HAP-1 (cell line): ENCODE data around the gene CERS6.

Experiments used
- DNase-seq, 2 experiments: peaks; one replicate each; pipeline ENCODE4 v3.0.0-alpha.2; 2016 to 2020; ENCODE audit warnings: low spot score in 2 of 2
- H3K27me3 ChIP-seq: fragments of 250-450 bp; sonication (Bioruptor Pico); 2 replicates; pipeline ENCODE4 v1.5.1; 2020; ENCODE audit warnings: low read depth, mild to moderate bottlenecking, moderate library complexity
- H3K36me3 ChIP-seq: fragments of 250-450 bp; sonication (Bioruptor Pico); replicated peaks from 2 replicates; pipeline ENCODE4 v1.5.1; 2020; ENCODE audit warnings: mild to moderate bottlenecking
- H3K4me1 ChIP-seq: fragments of 250-450 bp; sonication (Bioruptor Pico); 2 replicates; pipeline ENCODE4 v1.5.1; 2020; ENCODE audit warnings: mild to moderate bottlenecking
- H3K4me3 ChIP-seq: fragments of 250-450 bp; sonication (Bioruptor Pico); 2 replicates; pipeline ENCODE4 v1.5.1; 2020; ENCODE audit warnings: mild to moderate bottlenecking, moderate library complexity
- H3K9me3 ChIP-seq: fragments of 250-450 bp; sonication (Bioruptor Pico); 2 replicates; pipeline ENCODE4 v1.5.1; 2020; ENCODE audit warnings: mild to moderate bottlenecking, moderate library complexity
- in situ Hi-C: fragments of 300-500 bp; cut with MboI; formaldehyde crosslinking; loops from 3 replicates; pipeline ENCODE4 v1.14.3; 2020; ENCODE audit warnings: low sequenced_read_pairs, inconsistent platforms, mixed read lengths

The CERS6 gene

DNA sequence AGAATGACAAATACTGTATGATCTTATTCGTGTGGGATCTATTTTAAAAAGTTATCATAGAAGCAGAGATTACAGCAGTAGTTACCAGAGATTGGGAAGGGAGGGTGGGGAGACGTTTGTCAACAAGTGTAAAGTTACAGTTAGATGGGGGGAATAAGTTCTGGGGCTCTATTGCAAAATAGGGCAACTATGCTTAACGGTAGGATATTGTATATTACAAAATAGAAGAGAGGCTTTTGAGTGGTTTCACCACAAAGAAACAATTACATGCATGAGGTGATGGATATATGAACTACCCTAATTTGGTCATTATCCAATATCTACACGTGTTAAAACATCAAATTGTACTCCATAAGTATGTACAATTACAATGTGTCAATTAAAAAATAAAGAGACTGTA, 223.0 kb downstream of the CERS6 start:
- H3K4me1 ChIP-seq, result peaks cover 6% of the 10 kb centered on the region
- DNase-seq, result no peak
- H3K36me3 ChIP-seq, result no peaks in the 10 kb centered on the region
- H3K9me3 ChIP-seq, result no peaks in the 10 kb centered on the region
- H3K27me3 ChIP-seq, result no peaks in the 10 kb centered on the region
- in situ Hi-C loops, result no loop called here
- no peak overlapping the region for H3K4me3 ChIP-seq

DNA sequence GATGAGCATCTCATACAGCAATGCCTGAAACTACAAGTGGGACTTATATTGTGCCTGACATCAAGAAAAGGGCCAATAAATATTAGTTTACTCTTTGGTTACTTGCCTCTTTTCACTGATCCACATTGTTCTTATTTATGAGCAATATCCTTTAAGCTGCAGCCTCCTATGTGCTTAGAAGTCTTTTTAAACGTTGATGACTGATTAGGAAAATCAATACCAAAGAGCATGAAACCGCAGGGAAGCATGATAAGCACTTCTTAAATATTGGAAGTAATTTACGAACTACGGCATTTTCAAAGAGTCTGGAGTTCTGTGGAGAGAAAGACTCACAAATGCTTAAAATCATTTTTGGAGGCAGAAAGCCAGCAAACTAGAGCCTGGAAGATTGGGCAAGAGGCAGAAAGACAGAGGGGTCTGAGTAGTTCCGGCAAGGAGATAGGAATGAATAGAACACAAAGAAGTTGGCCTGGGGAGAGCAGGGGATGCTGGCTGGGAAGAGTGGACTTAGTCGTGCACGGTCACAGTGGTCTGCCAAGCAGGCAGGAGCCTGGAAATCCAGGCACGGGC, 223.8 kb downstream of the CERS6 start:
- Histone ChIP-seq H3K4me1 (peaks cover 6% of the 10 kb centered on the region), H3K4me3 (no peak overlapping the region), H3K27me3 (no peaks in the 10 kb centered on the region), H3K9me3 (no peaks in the 10 kb centered on the region), H3K36me3 (no peaks in the 10 kb centered on the region)
- in situ Hi-C loops, result no loop called here
- no peak for DNase-seq

DNA sequence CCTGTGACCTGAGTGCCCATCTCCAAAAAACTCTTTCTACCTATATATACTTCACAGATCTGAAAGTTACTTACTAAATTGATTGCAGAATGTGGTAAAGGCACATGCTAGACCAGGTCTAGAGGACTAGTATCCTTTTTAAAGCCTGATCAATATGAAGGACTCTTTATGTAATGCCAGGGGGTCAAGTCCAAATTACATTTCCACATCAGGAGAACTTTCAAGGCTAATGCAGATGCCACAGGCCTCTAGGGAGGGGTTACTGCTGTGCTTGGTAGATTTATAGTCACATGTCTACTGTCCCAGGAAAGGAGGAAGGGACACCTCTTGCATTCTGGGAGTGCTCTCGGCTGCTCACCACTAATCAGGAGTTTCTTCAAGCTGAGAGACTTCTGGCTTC, 227.9 kb downstream of the CERS6 start:
- DNase-seq, result no peak
- no peaks in the 10 kb centered on the region for H3K36me3 ChIP-seq
- in situ Hi-C loops, result no loop called here
- no peak overlapping the region for H3K4me3 ChIP-seq
- no peaks in the 10 kb centered on the region for H3K4me1 ChIP-seq
- no peaks in the 10 kb centered on the region for H3K27me3 ChIP-seq
- no peaks in the 10 kb centered on the region for H3K9me3 ChIP-seq

DNA sequence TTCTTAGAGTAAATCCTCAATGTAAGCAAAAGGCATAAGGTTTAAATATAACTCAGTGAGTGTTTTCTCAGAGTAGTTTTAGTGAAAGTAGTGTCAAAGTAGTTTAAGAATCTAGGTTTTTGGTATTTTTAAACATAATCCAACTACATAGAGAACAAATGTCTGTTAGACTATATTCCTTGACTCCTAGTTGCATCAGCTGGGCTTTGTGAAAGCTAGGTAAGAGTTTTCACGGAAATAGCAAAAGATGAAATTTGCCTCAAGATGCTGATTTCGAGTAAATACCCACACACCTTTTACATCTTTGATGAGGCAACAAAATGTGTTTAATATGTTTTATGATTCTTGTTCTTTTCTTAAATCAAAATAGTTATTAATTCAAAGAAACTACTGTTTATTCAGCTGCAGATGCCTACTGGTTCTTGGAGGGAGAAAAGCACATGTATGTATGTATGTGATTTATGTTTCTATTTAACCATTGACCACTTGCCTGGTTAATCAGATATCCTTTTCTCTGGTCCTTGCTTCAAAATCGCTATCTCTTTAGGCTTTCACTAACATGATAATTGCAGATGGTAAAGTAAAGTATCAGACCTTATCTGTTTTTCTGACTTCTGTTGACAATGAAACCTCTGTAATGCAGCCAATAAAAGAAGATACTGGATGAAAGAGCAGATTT, 229.0 kb downstream of the CERS6 start:
- Histone ChIP-seq H3K4me3 (no peak overlapping the region), H3K4me1 (no peaks in the 10 kb centered on the region), H3K27me3 (no peaks in the 10 kb centered on the region), H3K36me3 (no peaks in the 10 kb centered on the region), H3K9me3 (no peaks in the 10 kb centered on the region)
- in situ Hi-C loops, result no loop called here
- no peak for DNase-seq

DNA sequence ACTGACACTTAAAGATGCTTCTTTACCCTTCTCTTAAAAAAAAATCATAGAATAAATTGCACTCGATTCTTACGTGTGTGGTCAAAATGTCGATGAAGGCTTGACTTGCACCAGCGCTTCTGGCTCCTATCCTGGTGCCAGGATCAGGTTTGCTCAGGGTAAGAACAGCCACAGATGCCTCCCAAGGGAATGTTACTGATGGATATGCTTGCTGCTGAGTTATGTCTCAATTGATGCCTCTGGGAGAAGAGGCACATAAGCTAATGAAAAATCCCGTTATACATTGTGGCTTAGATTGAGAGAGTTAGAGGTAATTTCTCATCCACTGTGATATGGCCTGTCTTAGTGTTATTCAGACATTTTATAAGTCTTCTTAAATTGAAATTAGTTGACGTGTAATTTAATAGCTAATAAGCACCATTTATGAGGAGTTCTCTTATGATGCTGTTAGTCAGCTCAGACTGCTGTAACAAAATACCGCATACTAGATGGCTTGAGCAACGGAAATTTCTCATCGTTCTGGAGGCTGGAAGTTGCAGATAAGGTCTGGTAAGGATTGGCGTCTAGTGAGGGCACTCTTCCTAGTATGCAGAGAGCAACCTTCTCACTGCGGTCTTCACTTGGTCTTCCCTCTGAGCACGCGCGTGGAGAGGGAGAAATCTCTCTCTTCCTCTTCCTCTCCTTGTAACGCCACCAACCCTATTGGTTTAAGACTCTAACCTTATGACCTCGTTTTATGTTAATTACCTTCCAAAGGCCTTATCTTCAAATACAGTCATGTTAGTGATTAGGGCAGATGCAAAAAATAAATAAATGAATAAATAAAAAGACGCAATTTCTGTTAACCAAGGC, 229.8 kb downstream of the CERS6 start:
- H3K27me3 ChIP-seq, result no peaks in the 10 kb centered on the region
- in situ Hi-C loops, result no loop called here
- DNase-seq, result no peak

DNA sequence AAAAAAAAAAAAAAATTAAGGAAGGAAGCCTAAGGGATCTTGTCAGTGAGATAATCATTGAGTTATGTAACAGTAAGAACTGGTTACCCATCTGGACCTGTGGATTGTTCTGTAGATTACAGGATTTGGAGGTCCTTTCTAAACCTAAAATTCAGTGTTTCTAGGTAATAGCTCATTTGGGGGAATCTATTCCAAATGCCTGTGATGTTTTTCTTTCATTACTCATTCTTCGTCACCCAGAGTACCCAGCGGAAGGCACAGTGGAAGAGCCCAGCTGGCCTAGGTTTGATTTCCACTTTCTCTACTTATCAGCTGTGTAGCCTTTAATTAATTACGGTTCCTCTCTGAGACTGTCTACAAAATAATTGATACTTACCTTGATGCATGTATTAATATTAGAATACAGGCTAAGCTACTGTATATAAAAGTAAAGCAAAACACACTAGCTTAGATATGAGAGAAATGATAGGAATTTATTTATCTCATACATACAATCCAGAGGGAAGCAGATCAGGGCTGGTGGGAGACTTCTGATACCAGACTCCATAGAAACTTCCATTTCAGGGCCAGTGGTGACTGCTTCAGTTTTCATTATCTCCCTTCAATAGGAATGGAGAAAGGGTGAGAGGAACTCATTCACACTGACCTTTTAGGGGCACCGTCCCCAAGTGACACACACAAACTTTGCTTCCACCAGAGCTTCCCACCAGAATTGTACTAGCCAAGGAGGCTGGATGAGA, 230.6 kb downstream of the CERS6 start:
- Histone ChIP-seq H3K36me3 (no peaks in the 10 kb centered on the region), H3K27me3 (no peaks in the 10 kb centered on the region), H3K9me3 (no peaks in the 10 kb centered on the region), H3K4me1 (no peaks in the 10 kb centered on the region), H3K4me3 (no peak overlapping the region)
- in situ Hi-C loops, result no loop called here
- DNase-seq, result no peak

More for the DNA sequence above, 229.8 kb downstream of the CERS6 start:
- Histone ChIP-seq H3K4me1 (no peaks in the 10 kb centered on the region), H3K4me3 (no peak overlapping the region), H3K36me3 (no peaks in the 10 kb centered on the region), H3K9me3 (no peaks in the 10 kb centered on the region)

DNA sequence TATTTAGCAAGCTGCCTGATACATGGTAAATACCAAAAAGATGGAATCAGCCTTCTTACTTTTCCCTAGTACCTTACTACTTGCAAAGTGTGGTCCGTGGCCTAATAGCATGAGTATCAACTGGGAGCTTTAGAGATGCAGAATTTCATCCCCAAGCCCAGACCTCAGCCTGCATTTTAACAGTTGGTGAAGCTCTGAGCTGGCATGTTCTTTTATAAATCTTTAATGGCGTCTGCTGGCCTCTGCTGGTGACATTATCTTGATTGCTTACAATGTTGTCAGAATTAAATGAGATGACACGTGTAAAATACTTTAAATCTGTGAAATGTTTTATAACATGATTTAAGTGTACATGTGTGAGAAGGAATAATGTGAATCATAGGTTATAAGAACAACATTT, 231.2 kb downstream of the CERS6 start:
- no peak for DNase-seq
- no peak overlapping the region for H3K4me3 ChIP-seq
- H3K27me3 ChIP-seq, result no peaks in the 10 kb centered on the region
- H3K4me1 ChIP-seq, result no peaks in the 10 kb centered on the region
- no peaks in the 10 kb centered on the region for H3K9me3 ChIP-seq
- H3K36me3 ChIP-seq, result no peaks in the 10 kb centered on the region
- in situ Hi-C loops, result no loop called here

GRCh38 chr2:168690381-168690885, 234.4 kb downstream of the CERS6 start:
- DNase-seq, result no peak
- Histone ChIP-seq H3K36me3 (no peaks in the 10 kb centered on the region), H3K27me3 (no peaks in the 10 kb centered on the region)

GRCh38 chr2:168691221-168691620, 235.1 kb downstream of the CERS6 start:
- in situ Hi-C loops, result no loop called here
- H3K4me3 ChIP-seq, result no peak overlapping the region
- no peak for DNase-seq

More at GRCh38 chr2:168690381-168690885, 234.4 kb downstream of the CERS6 start:
- Histone ChIP-seq H3K9me3 (no peaks in the 10 kb centered on the region), H3K4me1 (no peaks in the 10 kb centered on the region), H3K4me3 (no peak overlapping the region)
- in situ Hi-C loops, result no loop called here

GRCh38 chr2:168692132-168692744, 236.2 kb downstream of the CERS6 start:
- Histone ChIP-seq H3K4me3 (no peak overlapping the region), H3K9me3 (no peaks in the 10 kb centered on the region), H3K27me3 (no peaks in the 10 kb centered on the region), H3K36me3 (no peaks in the 10 kb centered on the region), H3K4me1 (no peaks in the 10 kb centered on the region)
- DNase-seq, result no peak
- in situ Hi-C loops, result no loop called here

More at GRCh38 chr2:168691221-168691620, 235.1 kb downstream of the CERS6 start:
- H3K36me3 ChIP-seq, result no peaks in the 10 kb centered on the region
- H3K27me3 ChIP-seq, result no peaks in the 10 kb centered on the region
- no peaks in the 10 kb centered on the region for H3K9me3 ChIP-seq
- no peaks in the 10 kb centered on the region for H3K4me1 ChIP-seq

- no peak for DNase-seq
- Histone ChIP-seq H3K27me3 (no peaks in the 10 kb centered on the region), H3K4me3 (no peak overlapping the region), H3K9me3 (no peaks in the 10 kb centered on the region), H3K36me3 (no peaks in the 10 kb centered on the region), H3K4me1 (no peaks in the 10 kb centered on the region)
- in situ Hi-C loops, result no loop called here
Observed at GRCh38 chr2:168694173-168694572, 238.1 kb downstream of the CERS6 start.

DNA sequence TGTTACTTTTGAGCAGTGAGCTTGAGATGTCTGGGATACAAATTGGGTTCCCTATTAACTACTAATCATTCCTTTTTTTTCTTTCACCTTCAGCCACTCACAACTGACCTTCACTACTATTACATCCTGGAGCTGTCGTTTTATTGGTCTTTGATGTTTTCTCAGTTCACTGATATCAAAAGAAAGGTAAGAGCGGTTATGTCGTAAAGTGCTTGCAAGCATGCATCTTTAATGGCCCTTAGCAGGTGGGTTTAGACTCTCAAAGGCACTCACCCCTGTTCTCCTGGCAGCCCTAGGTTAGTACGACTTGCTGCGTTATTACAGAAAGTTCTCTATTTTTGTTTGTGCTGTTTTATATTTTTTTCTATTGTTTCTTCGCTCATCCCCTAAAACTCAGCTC, 238.8 kb downstream of the CERS6 start:
- Histone ChIP-seq H3K36me3 (no peaks in the 10 kb centered on the region), H3K27me3 (no peaks in the 10 kb centered on the region), H3K9me3 (no peaks in the 10 kb centered on the region), H3K4me1 (no peaks in the 10 kb centered on the region), H3K4me3 (no peak overlapping the region)
- in situ Hi-C loops, result no loop called here
- DNase-seq, result no peak

- no peaks in the 10 kb centered on the region for H3K36me3 ChIP-seq
- in situ Hi-C loops, result no loop called here
- H3K4me1 ChIP-seq, result no peaks in the 10 kb centered on the region
- H3K27me3 ChIP-seq, result no peaks in the 10 kb centered on the region
- no peaks in the 10 kb centered on the region for H3K9me3 ChIP-seq
- no peak overlapping the region for H3K4me3 ChIP-seq
- no peak for DNase-seq
Observed at GRCh38 chr2:168697668-168698121, 241.6 kb downstream of the CERS6 start.
